NCI-H2196 treated with DMSO at 0.1 percent for 48 hours (cell line): ENCODE data around the gene ARL15.
"Not testable (repeated sequence)": the region's sequence is repeated elsewhere in the genome, so short reads cannot be mapped to it uniquely, and the experiment has no call there.

Experiments
- DNase-seq: peaks from one replicate; lab custom pipeline; 2025; ENCODE audit not compliant: unreplicated experiment; lab: John Stamatoyannopoulos, UW

Gene ARL15

DNA sequence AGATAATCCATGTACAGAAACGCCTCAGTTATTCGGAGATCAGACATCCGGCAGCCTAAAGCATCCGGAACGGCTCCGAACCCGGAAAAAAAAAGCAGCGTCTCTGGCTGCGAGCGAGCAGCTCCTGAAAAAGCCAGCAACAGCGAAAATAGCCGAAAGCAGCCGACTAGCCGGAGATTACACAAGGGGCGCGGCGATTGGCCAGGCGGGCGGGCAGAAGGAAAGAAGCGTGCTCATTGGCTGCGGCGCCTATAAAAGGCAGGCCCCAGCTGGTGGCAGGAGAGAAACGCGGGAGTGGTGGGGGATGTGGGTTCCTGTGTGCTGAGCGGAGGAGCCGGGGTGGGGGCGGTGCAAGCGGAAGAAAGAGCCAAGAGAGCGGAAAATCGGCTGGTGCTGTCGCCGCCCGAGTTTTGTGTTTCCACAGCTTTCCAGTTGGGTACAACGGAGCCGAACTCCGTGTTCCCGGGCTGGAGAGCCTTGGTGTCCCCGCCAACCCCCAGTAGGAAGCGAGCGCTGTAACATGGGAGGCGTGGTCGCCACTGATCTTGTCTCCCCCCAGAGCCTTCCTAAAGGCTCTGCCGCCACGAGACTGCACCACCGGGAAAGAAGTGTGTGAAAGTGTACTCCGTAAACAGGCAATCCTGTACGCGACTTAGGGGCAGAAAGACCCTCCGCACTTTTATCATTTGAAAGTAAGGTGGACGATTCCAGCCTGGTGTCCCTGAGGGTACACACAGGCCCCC is at the start of gene ARL15:
TSS of gene ARL15 (minus strand) at position 141 of the 743 bp plus-strand sequence.
- DNase-seq, result peak; percentile 78

DNA sequence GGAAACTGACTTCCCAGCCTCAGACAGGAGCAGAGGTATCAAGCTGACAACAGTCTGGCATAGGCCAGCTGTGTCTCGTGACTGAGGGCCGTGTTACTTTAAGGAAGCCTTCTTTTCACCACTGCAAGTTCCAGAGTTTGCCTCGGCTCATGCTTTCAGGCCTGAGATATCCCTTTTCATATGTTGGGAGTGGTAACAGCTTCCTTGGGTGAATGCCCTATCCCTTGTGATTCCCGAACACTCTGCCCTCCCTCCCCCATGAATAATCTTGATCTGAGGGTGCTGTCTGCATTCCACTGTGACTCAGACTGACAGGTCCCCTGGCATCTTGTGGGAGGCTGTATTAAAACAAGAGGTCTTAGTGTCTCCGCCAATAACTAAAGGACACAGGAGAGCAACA is 49.7 kb upstream of the ARL15 start:
- no peak for DNase-seq

GRCh38 chr5:54357408-54358058 is 47.2 kb upstream of the ARL15 start:
- DNase-seq, result no peak

DNA sequence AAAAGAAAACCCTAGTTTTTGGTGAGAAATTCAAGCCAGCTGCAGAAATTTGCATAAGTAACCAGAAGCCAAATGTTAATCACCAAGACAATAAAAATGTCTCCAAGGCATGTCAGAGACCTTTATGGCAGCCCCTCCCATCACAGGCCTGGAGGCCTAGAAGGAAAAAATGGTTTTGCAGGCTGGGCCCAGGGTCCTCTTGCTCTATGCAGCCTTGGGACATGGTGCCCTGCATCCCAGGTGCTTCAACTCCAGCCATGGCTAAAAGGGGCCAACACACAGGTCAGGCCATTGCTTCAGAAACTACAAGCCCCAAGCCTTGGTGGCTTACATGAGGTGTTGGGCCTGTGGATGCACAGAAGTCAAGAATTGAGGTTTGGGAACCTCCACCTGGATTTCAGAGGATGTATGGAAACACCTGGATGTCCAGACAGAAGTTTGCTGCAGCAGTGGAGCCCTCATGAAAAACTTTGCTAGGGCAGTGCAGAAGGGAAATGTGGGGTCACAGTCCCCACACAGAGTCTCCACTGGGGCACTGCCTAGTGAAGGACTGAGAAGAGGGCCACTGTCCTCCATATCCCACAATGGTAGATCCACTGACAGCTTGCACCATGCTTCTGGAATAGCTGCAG is 43.7 kb upstream of the ARL15 start:
- not testable (repeated sequence) for DNase-seq

DNA sequence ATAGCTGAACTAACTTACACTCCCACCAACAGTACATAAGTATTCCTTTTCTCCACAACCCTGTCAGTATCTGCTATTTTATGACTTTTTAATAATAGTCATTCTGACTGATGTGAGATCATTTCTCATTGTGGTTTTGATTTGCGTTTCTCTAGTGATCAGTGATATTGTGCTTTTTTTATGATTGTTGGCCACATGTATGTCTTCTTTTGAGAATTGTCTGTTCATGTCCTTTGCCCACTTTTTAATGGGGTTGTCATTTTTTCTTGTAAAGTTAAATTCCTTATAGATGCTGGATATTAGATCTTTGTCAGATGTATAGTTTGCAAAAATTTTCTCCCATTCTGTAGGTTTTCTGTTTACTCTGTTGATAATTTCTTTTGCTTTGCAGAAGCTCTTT is 42.2 kb upstream of the ARL15 start:
- not testable (repeated sequence) for DNase-seq

DNA sequence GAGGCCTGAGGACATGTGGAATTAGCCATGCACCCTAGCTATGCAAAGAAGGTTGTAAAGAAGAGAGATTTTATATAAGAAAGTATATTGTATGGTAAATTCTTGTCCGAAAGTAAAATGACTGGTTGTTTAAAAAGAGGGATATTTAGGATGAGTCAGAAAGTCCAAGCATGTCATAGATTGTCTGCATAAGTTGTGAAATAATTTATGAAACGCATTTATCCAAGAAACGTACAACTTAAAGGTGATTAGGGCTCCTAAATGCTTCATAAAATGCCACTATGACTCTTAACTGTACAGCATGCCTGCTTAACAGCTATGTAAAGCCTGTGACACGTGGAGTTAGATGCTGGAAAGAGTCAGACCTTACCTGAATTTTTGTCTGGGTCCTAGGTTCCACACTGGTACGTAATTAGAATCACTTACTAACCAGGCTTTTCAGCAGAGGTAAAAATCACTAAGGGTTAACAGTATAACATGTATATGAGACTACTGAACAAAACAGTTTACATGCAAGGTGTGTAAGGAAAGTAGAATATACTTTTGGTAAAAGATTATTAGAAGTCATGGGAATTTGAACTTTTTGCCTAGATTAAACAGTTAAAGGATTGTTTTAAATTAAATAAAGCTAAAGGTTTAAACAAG is 37.0 kb upstream of the ARL15 start:
- DNase-seq, result no peak

DNA sequence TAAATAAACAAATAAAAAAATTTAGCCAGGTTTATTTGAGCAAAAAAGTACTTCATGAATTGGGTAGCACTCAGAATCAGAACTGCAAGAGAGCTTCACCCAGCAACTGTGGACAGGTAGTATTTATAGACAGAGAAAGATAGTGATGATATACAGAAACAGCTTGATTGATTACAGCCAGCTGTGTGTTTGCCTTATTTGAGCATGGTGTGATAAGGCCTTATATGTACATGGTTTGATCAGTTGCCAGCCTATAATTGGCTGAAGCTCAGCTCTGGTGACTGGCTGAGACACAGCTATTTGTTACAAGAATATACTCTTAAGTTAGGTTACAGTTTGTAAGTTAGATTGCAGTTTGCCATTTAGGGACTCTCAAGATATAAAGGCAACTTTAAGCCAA is 34.3 kb upstream of the ARL15 start:
- no peak for DNase-seq

- no peak for DNase-seq
These were observed 31.6 kb upstream of the ARL15 start for GRCh38 chr5:54341971-54342370.

DNA sequence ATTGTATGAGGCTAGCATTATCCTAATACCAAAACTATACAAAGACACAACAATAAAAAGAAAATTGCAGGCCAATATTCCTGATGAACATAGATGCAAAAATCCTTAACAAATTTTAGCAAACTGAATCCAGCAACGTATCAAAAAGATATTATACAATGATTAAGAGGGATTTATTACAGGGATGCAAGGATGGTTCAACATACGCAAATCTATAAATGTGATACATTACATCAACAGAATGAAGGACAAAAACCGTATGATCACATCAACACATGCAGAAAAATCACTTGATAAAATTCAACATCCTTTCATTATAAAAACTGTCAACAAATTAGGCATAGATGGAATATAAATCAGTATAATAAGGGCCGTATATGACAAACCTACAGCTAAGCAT is 27.1 kb upstream of the ARL15 start:
- no peak for DNase-seq

GRCh38 chr5:54332720-54333119 is 22.3 kb upstream of the ARL15 start:
- DNase-seq, result no peak

- peak; percentile 11 for DNase-seq
These were observed 19.6 kb upstream of the ARL15 start for GRCh38 chr5:54329731-54330709.

DNA sequence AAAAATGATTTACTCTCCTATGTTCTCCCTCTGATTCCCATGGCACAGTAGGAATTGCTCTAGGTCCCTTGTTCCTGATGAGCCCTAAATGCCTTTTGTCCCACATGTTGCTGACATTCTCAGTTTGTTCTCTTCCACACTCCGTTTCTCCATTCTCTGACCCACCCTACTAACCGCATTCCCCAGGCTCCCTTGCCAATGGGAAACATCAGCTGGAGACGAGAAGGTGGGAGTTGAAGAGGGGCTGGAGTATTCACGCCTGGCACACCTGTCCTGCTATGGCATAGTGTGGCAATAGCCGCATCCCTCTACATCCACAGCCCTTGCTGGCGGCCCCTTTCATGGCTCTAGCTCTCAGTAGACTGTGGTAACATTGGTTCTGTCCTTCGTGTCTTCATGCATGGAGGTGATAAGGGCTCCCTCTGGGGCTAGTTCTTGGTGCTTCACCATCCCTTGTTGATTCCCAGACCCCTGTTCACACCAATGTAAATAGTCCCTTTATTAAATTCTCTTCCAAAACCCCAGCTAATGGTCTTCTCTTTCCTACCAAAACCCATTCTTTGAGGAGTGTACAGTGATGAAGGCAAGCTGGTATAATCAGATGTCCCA is 16.4 kb upstream of the ARL15 start:
- no peak for DNase-seq

GRCh38 chr5:54325610-54326311 is 15.4 kb upstream of the ARL15 start:
- no peak for DNase-seq

DNA sequence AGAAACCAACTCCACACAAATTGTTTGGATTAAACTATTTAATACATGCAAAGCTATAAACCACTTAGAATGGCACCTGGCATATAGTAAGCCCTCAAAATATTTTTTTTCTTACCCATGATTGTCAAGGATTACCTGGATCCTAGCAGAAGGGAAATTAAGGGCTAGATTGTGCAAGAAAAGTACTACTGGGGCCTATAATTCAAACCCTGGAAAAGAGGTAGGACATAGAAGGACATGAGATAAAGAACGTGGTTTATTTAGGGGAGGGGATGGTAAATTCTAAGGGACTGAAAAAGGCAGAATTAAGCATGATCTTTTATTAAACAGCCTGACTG is 14.9 kb upstream of the ARL15 start:
- no peak for DNase-seq

DNA sequence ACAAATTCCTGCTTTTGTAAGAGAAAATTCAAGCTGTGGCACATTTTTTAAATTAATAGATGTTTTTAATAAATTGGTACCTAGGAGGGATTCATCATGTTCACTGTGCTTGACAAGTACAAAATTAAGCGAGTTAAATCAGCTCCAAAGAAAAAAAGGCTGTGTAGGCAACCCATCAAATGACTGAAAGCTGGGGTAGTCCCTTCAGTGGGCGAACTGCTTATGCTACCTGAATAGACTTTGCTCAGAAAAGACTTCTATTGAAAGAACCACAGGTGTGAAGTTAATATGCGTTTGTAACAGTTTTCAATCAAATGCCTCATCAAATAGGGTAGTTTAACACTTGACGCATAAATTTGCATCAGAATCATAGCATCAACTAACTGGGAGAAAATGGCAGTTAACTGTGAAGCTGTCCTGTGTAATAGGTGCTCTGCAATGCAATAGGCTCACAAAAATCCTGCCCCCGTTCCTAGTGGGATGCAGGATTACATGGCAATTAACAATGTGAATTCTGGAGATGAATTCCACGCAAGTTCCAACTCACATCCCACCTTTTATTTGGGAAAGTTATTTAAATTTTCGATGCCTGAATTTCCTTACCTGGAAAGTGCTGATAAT is 14.4 kb upstream of the ARL15 start:
- DNase-seq, result no peak

DNA sequence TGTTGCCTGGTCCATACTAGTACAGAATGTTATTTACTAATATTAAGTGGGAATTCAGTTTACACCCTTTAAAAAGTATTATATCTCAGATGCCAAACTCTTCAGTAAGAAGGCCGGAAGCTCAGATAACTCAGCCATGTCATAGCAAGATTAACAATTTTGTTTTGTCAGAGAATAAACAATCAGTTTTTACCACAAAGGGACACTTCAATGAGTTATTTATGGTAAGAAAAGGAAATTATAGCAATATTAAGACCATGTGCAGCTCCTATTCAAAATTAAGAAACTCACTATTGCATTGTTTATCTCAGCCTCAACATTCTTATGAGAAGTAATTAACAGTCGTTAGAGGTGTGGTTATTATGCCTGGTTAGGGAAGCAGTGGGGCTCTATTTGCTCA is 13.1 kb upstream of the ARL15 start:
- DNase-seq, result no peak

DNA sequence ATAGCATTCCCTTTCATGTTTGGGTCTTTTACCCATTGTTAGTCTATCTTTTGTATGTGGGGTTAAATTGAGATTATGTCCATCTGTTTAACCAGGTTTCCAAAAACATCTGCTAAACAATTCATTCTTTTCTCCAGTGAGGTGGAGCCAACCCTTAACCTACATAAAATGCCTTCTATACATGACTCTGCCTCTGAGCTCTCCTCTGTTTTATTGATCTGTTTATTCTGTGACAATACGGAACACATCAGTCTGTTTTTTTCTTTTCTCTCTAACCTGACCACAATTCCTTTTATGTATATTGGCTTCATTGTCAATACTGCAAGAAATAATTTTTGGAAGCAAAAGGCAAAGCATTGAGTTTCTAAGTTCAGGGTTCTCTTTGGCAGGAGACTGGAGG is 9.9 kb upstream of the ARL15 start:
- DNase-seq, result no peak

DNA sequence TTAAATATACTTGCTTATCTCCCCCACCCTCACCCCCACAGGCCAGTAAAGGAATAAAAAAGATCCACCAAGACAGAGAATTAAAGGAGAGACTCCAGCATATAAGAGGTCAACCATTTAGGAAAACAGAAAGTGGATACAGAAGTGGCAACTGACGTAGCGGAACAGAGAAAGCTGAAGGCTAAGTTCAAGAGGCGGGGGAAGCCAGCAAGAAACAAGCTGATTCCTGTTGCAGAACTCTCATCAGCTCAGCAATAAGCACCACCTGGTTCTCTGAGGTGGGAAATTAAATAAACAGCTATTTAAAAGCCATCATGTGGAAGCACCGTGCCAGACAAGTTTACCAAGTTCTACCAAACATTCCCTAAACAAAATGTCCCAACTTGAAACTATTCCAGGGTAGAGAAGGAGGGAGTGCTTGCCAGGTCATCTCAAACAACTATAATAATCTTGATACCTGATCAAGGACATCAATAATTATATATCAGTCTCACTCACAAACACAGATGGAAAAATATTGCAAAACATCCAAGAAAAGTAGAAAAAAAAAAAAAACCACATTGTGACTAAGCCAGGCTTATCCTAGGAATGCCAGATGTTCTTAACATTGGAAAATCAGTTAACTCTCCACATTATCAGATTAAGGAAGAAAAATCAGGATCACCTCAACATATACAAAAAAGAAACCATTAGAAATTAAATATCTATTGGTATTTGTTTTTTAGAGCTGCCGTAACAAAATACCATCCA is 7.3 kb upstream of the ARL15 start:
- DNase-seq, result no peak
